Kidney (tissue), 14 donors: Measurements from ENCODE around the gene NLRP9. TPM values are rescaled to one million over a fixed set of nuclear protein-coding genes. Genes with fewer than 3 reads are reported as not detected.
A peak's percentile ranks its signal among the peaks of the same experiment; 100 is the strongest.
"Not testable (repeated sequence)": the region's sequence is repeated elsewhere in the genome, so short reads cannot be mapped to it uniquely, and the experiment has no call there.

Source experiments
- DNase-seq, 5 donors: peaks; one replicate each; pipeline ENCODE4 v3.0.0-alpha.2; 2013 to 2020
- FAIRE-seq: peaks from 2 replicates; lab custom pipeline; 2012; peaks lifted over from hg19 to GRCh38; lab: Jason Lieb, UNC
- H3K27ac ChIP-seq, 2 donors: one replicate each; pipeline ENCODE4 v1.7.0; 2013; ENCODE audit warnings: low read depth in 2 of 2, low read length in 2 of 2, inconsistent platforms in 1 of 2
- H3K27me3 ChIP-seq: one replicate; pipeline ENCODE4 v1.7.1; 2013; ENCODE audit warnings: low read length, inconsistent platforms; ENCODE audit not compliant: control insufficient read depth, insufficient read depth
- H3K36me3 ChIP-seq, 3 donors: one replicate each; pipeline versions ENCODE4 v1.7.0 to v1.7.1; 2013; ENCODE audit warnings: low read length in 3 of 3, control low read depth in 1 of 3, inconsistent platforms in 1 of 3; ENCODE audit not compliant: insufficient read depth in 3 of 3, control insufficient read depth in 2 of 3
- H3K4me1 ChIP-seq, 3 donors: one replicate each; pipeline versions ENCODE4 v1.7.0 to v1.7.1; 2013; ENCODE audit warnings: low read length in 3 of 3, inconsistent platforms in 1 of 3, low read depth in 1 of 3; ENCODE audit not compliant: control insufficient read depth in 2 of 3, insufficient read depth in 2 of 3
- H3K4me3 ChIP-seq, 3 donors: one replicate each; pipeline versions ENCODE4 v1.7.0 to v1.8.1; 2013; ENCODE audit warnings: low read length in 3 of 3, control low read depth in 1 of 3, inconsistent platforms in 1 of 3
- H3K9ac ChIP-seq, 3 donors: one replicate each; pipeline versions ENCODE4 v1.7.0 to v1.7.1; 2013; ENCODE audit warnings: low read length in 3 of 3, control low read depth in 1 of 3, inconsistent platforms in 1 of 3
- H3K9me3 ChIP-seq, 3 donors: one replicate each; pipeline versions ENCODE4 v1.7.0 to v1.7.1; 2013; ENCODE audit warnings: low read length in 3 of 3, control low read depth in 1 of 3, inconsistent platforms in 1 of 3; ENCODE audit not compliant: control insufficient read depth in 2 of 3, insufficient read depth in 1 of 3
- CTCF ChIP-seq: IDR thresholded peaks from 3 replicates; pipeline ENCODE4 v1.5.1; 2012; ENCODE audit warnings: mild to moderate bottlenecking, moderate library complexity, borderline replicate concordance; ENCODE audit not compliant: insufficient read depth; ENCODE audit errors: extremely low read depth
- intact Hi-C: fragments of 100-400 bp; cut with DNase I; formaldehyde crosslinking; loops from one replicate; pipeline ENCODE4 v1.11.1; 2022
- polyA plus RNA-seq: library from polyadenylated mRNA; stranded (reverse); fragments of 350-450 nt; fragmentation: Illumina TruSeq; extraction: RNeasy Lipid Tissue Mini Kit (QIAGEN cat#74804); gene quantifications from one replicate; pipeline ENCODE4 v1.2.3, GENCODE V29; 2014; ENCODE audit warnings: low read depth, low replicate concordance; ENCODE audit not compliant: insufficient read depth
- total RNA-seq: library from RNA; stranded (reverse); fragmentation: NEBNext Ultra II Directional; extraction: Animal tissue kit (Norgen Biotek cat#: 25700); gene quantifications from one replicate; pipeline ENCODE4 v1.2.1, GENCODE V29; 2021
- donor health status: control.
- donor health status: control.
- donor health status: control.
- donor health status: control.
- donor health status: control.
- donor health status: DM: yes; HTN: yes; CAD: no.
- donor health status: Normal renal cell carcinoma (clear cell type).

NLRP9 gene
- total and polyA plus RNA-seq, 2 donors from 2014 or later = 0.09 TPM; not detected in 1

GRCh38 chr19:55777528-55777927, 39.3 kb upstream of the NLRP9 start:
- no peaks in the 10 kb centered on the region for H3K4me1 ChIP-seq
- H3K27ac ChIP-seq = no peak overlapping the region
- intact Hi-C loops = no loop called here
- no peak for FAIRE-seq
- DNase-seq = no peak
- no peak overlapping the region for H3K9ac ChIP-seq
- H3K4me3 ChIP-seq = no peak overlapping the region
- H3K36me3 ChIP-seq = no peaks in the 10 kb centered on the region
- no peak for TF ChIP-seq CTCF
- no peaks in the 10 kb centered on the region for H3K9me3 ChIP-seq
- no peaks in the 10 kb centered on the region for H3K27me3 ChIP-seq

- H3K4me1 ChIP-seq, H3K9ac ChIP-seq, FAIRE-seq, H3K9me3 ChIP-seq, H3K27ac ChIP-seq, DNase-seq, H3K27me3 ChIP-seq, H3K4me3 ChIP-seq, H3K36me3 ChIP-seq, intact Hi-C loops: not testable (repeated sequence)
Measured at GRCh38 chr19:55769632-55770031, 31.4 kb upstream of the NLRP9 start.

DNA sequence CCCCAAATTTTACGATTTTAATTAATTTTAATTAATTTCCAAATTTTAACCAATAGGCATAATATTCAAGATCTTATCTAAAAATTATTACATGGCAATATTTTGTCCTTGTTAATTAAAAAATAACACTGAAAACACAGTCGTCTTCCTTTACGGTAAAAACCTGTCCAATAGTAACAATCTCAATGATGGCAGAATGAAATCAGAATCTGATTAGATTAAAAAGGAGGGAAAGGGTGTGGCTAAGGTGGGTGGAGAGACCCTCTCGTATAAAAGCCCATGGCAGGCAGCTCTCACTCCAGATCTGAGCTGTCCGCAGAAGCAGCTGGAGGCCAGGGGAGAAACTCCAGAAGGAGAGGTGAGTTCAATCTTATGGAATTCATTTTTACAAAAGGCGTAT, 30.6 kb upstream of the NLRP9 start, which contains the start of gene RFPL4AL1:
Gene RFPL4AL1 (plus strand): TSS at position 301 of the 400 bp plus-strand sequence. CDS start 2,687 bp downstream, outside the sequence.
- H3K27me3 ChIP-seq, H3K36me3 ChIP-seq, DNase-seq, H3K27ac ChIP-seq, H3K9ac ChIP-seq, H3K4me1 ChIP-seq, H3K9me3 ChIP-seq, H3K4me3 ChIP-seq, intact Hi-C loops: not testable (repeated sequence)
- peak; percentile 21 for FAIRE-seq

DNA sequence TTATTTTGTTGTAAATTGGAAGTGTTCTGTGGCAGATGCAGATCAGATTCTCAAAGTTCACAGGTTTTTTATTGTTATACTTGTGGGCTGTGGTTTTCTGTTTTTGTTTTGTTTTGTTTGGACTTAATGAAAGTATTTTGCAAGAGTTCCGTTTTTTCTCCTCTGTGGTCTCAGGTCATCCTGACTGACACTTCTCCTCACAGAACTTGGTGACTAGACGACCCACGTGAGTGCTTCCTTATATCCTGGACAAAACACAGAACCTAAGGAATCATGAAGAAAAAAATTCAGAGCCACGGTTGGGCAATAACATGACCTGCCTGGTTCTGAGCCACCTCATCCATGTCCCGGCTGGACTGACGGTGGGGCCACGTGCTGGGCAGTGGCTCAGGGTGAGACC, 28.3 kb upstream of the NLRP9 start:
- Histone ChIP-seq H3K9ac (no peak overlapping the region), H3K27me3 (peaks cover 2% of the 10 kb centered on the region), H3K36me3 (no peaks in the 10 kb centered on the region), H3K4me3 (no peak overlapping the region), H3K4me1 (no peaks in the 10 kb centered on the region), H3K27ac (no peak overlapping the region), H3K9me3 (no peaks in the 10 kb centered on the region)
- intact Hi-C loops = no loop called here
- no peak for TF ChIP-seq CTCF
- no peak for FAIRE-seq
- DNase-seq = no peak

GRCh38 chr19:55758797-55759196, 20.6 kb upstream of the NLRP9 start, which contains the start of gene RFPL4A:
RFPL4A (plus strand) TSS chr19:55759097; CDS start chr19:55761801, 2,704 bp downstream.
- FAIRE-seq, H3K9ac ChIP-seq, H3K4me3 ChIP-seq, H3K27me3 ChIP-seq, H3K4me1 ChIP-seq, H3K9me3 ChIP-seq, intact Hi-C loops, DNase-seq, H3K27ac ChIP-seq, H3K36me3 ChIP-seq: not testable (repeated sequence)

DNA sequence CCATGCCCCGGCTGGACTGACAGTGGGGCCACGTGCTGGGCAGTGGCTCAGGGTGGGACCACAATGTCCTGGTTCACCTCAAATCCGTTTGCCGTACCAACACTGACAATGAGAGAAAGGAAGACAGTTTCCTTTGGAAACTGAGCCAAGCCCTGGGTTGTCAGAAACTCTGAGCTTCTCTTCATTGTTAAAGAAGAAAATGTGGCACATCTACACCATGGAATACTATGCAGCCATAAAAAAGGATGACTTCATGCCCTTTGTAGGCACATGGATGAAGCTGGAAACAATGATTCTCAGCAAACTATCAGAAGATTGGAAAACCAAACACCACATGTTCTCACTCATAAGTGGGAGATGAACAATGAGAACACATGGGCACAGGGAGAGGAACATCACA, 18.6 kb upstream of the NLRP9 start:
- FAIRE-seq, DNase-seq: not testable (repeated sequence)

More for the DNA sequence above, 18.6 kb upstream of the NLRP9 start:
- H3K9ac ChIP-seq, H3K4me1 ChIP-seq, intact Hi-C loops, H3K4me3 ChIP-seq, H3K27me3 ChIP-seq, H3K27ac ChIP-seq, H3K9me3 ChIP-seq, H3K36me3 ChIP-seq: not testable (repeated sequence)
